DMS114 treated with DMSO at 0.1 percent for 48 hours (cell line): Measurements from ENCODE around the gene PASK.

Source experiments
- DNase-seq: peaks from one replicate; lab custom pipeline; 2025; ENCODE audit not compliant: unreplicated experiment; lab: John Stamatoyannopoulos, UW

Gene PASK

DNA sequence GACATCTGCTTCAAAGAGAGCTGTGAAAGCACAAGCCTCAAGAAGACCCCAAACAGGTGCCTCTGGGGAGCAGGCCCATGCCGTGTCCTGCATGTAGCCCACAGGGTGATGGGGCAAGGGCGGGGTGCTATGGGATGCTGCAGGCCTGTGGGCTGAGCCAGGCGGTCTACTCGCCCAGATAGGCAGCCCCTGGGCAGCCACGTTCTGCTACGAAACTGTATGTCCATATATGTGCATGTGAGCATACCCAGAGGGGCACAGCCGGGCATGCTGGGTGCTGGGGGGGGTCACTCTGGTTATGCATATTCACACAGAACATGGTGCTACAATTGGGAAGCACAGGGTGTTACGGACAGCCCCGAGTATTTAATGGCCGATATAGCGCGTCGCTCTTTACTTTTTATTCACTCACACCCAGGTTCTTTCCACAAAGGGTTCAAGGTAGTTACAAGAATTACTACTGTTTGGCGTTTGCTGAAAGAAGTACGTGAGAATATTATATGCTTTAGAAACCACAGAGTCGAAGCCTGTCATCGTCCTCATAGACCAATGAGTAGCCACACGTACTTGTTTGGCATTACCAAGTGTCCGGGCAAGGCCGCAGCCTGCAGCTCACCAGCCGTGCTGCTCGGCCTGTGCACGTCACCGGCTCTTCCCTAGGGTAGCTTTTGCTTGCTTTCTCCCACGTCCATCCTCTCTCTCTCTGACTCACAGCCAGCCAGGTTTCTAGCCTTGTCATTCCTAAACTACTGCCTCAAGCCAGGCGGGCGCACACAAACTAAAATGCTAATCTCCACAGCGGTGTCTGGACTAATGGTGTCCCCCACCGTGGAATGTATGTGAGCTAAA is 61.6 kb downstream of the PASK start:
- no peak for DNase-seq

DNA sequence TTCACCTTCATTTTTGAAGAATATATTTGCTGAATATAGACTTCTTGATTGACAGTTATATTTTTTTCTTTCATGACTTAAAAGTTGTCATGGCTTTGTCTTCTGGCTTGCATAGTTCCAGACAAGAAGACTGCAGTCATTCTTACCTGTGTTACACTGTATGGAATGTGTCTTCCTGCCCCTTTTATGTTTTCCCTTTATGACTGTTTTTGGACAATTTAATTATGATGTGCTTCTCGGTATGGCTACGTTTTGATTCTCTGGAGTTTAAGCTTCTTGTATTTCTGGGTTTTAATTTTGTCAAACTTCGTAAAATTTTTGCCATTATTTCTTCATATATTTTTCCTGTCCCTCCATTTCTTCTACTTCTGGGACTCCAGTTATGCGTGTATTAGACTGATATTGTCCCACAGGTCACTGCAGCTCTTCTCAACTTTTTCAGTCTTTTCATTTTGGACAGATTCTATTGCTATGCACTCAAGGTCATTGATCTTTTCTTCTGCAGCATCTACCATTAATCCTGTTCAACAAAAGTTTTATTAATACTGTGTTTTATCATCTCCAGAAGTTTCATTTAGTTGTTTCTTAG is 64.3 kb downstream of the PASK start:
- DNase-seq: no peak

GRCh38 chr2:241083091-241083415 is 66.2 kb downstream of the PASK start:
- no peak for DNase-seq

DNA sequence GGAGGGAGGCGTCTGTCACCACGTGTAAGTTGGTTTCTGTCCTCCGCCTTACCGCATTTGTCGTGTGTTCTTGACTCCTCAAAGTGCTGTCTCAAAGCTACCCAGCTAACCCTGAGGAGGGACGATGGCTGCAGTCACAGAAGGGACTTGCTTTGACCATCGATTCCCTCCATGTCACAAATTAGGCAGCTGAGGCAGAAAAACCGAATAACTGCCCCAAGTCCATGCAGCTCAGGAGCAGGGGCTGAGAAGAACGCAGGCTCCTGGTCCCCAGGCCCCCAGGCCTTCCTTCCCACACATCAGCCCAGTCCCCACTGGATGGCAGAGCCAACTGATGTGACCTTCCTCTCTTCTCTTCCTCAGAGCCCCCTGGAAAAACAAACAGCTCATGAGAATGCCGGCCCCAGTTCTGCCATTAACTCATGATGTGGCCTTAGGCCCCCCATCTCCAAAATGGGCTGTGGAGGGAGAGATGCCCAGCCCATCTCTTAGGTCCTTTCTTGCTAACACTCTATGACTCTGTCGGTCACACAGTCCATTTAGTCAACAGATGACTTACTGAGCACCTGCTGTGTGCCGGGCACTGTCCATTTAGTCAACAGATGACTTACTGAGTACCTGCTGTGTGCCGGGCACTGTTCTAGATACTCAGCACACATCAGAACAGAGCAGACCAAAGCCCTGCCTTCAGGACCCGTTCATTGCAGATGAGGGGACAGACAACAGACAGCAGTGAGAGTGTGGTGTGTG is 66.8 kb downstream of the PASK start:
- DNase-seq: no peak

DNA sequence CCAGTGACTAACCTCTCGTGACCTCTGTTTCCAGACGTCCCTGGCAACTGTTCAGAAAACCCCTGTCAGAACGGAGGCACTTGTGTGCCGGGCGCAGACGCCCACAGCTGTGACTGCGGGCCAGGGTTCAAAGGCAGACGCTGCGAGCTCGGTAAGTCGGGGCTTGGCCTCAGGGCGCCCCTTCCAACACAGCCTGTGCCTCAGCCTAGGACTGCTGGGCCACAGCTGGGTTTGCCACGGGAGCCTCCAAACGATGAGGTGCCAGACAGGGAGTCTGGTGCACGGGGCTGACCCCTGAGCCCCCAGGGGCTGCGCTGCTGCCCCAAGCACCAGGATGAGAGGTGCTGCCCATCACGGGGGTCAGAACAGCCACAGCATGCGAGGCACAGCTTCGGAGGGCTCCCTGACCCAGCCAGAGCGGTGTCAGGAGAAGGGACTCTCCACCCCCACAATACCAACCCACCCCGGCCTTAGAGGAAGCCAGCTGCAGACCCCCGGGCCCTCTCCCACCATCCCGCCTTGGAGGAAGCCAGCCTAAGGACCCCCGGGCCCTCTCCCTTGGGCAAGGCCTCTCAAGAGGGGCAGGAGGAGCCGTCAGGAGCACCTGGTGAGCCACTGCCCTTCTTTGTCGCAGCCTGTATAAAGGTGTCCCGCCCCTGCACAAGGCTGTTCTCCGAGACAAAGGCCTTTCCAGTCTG is 67.5 kb downstream of the PASK start:
- no peak for DNase-seq

DNA sequence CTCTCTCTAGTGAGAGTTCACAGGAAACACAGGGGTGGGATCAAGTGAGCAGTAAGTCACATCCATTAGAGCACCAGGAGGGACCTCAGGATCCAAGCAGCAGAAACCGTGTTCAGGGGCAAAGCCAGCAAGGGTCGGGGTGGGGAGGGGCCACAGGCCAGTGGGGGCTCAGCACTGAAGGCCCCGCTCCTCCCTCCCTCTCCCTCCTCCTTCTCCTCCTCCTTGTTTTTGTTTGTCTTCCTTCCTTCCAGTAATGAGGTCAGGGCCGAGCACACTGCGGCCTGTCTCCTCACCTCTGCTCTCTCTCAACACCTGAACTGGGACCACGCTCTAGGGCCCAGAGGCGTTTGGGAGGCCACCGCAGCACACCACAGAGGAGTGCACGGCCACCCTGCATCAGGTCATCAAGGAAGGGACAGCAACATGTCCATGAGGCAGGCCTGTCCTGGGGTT is 68.1 kb downstream of the PASK start:
- no peak for DNase-seq

DNA sequence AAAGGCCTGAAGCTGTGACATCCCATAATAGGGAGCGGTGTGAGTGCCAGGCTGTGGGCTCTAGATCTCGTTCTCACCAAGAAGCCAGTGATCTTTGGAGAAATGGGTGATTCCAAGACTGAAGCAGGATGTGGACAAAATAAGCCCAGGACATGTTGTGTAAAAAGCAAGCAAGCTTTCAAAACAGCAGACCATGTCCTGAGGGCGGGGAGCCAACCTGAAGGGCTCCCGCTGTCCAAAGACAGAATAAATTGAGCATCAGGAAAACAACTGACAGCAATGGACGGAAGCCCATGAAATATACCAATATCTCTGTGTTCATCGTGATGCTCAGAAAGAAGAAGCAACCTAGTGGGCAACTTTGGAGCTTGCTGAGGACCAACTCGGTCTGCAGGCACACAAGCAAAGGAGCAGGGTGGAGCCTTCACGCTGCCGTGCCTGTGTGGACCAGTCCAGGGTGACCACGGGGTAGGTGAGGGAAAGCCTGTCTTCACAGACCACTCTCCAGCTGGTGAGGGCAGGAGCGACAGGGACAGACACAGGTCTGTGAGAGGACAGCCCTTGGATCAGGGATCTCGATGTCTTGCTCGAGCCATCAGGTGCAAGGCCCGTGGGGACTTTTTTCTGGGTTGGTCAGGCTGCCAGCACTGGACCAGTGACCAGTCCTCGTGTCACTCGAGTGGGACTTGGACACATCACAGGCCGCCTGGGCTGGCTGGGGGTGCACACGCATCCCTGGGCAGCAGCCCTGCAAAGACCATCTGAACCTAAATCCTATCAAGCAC is 68.7 kb downstream of the PASK start:
- DNase-seq: no peak

GRCh38 chr2:241074901-241075540 is 74.3 kb downstream of the PASK start:
- DNase-seq: no peak

DNA sequence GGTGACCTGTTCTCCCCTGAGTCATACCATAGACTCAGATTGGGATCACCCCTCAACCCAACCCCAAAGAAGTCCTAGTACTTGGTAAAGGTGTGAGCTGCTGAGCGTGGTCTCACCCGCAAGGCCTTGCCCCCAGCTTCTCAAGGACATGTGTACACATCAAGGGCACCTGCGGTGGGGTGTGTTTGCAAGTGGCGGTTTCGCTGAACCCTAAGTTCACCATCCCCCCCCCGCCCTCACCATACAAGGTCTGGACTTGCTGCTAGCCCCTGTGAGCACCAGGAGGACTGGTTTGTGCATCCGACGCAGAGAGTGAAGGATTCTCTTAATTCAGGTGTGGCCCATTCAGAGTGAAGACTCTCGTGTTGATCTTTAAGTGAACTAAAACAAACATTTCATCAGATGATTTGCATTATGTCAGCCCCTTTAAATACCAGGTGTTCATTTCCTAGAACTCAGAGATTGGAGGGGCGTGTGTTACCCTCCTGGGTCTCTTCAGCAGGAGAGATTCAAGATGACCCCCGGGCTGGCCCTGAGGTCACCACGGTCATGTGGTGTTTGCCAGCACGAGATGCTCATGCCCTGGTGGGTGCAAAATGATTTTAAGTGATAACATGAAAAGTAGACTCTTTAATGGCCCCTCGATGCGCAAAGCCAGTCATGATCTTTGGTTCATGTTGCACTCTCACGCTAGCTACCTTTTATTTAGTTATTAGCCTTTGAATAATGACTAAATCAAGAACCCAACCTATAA is 75.0 kb downstream of the PASK start:
- no peak for DNase-seq

DNA sequence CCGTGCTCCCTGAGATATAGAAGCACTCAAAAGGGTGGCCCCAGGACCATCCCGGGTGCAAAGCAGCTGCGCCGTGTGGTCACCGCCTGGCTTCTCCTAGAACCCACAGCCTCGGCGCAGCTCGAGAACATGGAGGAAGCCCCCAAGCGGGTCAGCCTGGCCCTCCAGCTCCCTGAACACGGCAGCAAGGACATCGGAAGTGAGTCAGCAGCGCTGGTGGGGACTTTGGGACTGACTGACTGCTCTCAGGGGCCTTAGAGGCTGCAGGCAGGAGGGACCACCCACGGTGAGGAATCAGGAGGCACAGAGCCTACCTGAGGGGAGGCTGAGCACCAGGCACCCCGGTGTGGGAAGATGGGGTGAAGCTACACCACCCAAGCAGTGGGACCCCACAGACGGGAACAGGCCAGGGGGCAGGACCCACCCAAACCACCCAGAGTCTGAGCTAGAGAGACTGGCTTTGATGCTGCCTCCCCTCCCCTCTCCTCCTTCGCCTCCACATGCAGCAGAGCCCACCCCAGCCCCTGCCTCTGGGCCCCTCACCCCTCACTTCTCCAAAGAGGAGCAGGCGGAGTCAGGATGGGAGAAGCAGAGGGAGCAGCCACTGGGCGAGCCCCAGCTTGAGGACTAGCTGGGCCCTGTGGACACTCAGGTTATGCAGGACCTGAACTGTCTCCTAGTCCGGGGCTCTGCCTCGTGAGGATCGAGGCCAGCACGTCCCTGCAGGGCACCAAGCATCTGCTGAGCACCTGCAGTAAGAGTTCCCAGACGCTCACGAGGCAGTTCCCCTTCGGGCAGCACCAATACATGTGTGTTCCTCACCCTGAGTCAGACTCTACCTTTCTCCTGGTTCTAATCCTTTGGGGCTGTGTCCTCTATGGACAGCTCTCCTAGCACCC is 75.9 kb downstream of the PASK start:
- DNase-seq: no peak

- DNase-seq: no peak
These were observed 76.6 kb downstream of the PASK start for GRCh38 chr2:241072553-241073165.

GRCh38 chr2:241072151-241072550 is 77.1 kb downstream of the PASK start:
- DNase-seq: no peak

DNA sequence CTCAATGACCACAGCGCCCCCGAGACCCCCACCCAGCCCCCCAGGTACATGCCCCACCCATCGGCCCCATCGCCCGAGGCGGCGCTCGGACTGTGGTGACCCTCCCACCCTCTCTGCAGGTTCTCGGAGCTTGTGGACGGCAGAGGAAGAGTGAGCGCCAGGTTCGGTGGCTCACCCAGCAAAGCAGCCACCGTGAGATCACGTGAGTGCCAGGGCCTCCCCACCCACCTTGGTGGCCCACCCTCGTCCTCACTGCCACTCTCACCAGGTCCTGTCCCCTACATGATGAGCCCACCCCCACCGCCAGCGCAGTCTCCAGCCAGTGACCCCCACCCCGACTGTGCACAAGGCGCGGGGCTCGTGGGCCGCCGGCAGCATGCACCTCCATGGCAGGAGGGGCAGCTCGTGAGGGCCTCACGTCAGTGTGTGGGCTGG is 77.6 kb downstream of the PASK start:
- DNase-seq: no peak

DNA sequence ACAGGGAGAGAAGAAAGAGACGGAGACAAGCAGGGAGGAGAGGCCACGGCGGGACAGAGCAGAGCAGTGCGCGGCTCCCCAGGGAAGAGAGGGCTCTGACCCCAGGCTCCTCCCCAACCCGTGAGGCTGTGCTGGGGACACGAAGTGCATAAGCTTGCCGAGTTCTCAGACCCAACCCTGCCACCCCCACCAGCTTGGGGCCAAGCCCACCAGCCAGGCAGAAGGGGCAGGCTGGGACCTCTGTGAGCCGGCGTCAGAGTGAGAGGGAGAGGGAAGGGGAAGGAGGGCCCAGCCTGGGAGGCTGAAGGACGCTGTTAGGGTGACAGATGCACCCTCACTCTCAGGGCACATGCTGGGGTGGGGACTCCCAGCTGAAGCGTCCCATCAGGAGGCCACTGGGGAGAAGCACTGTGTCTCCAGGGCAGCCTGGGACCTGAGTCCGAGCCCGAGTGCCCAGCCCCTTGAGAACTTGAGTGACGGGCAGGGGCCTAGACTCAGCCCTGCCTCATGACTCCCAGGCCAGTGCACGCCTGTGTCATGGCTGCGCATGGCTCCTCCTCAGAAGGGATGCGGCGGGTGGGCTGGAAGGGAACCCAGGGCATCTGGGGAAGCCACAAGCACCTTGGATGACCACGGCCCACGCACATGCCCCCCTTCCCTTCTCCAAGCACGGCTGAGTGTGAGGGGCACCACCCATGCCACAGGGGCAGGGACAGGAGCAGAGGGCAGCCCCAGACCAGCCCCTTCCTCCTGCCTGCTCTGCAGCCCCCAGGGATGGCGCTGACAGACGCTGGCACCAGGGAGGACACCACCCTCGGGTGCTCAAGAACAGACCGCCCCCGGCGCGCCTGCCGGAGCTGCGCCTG is 78.2 kb downstream of the PASK start:
- no peak for DNase-seq

GRCh38 chr2:241070361-241070760 is 78.9 kb downstream of the PASK start:
- no peak for DNase-seq

GRCh38 chr2:241069821-241070281 is 79.4 kb downstream of the PASK start:
- DNase-seq: no peak
